ENCODE measurements around the gene EN2. TPM values are rescaled to one million over a fixed set of nuclear protein-coding genes. Genes with fewer than 3 reads are reported as not detected.

EN2 gene
- total and polyA plus RNA-seq, 2 of the 13 experiments (the other 11 are each of a cell fraction or from before 2014, with no cell fraction given), result not detected

DNA sequence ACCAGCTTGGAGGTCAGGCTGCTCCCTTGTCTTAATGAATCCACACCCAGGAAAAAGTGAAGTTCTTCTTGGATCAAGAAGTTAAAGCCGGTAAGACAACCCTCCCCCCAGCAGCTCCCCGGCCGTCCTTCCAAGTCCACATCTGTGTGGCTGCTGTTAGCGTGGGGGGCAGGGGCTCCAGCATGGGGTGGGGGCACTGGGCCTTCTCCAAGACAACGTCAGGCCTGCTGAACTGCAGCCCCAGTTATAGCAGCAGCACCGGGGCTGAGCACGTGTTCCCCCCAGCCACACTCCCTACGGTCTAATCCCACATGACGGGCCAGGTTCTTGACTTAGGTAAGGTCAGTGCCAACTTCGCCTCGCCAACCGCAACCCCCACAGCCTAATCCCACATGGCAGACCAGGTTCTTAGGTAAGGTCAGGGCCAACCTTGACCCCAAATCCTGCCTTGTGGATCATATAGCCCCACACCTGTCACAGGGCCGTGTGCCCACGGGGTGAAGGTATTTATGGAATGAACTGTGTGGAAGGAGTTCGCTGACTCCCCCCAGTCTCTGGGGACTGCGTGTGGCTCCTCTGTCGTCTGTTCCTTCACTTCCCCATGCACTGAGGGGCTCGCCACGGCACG lies 30.4 kb upstream of the EN2 start:
- no peaks in the 10 kb centered on the region for H3K79me2 ChIP-seq (ENCODE audit: insufficient read depth, low read length)
- no peak for DNase-seq (ENCODE audit: low spot score)
- no peaks in the 10 kb centered on the region for H3K36me3 ChIP-seq (replicated peaks in 1 of 2; ENCODE audit: control insufficient read depth in 1 of 2, insufficient read depth in 2 of 2, low read length in 2 of 2)
- no TSS peak for BruUV-seq (replicated peaks)
- H2AFZ ChIP-seq (ENCODE audit: low read length), result no peak overlapping the region
- no peak overlapping the region for H3K9ac ChIP-seq (ENCODE audit: insufficient read depth, low read depth, low read length)
- no peak for ATAC-seq
- no peak overlapping the region for H3K27ac ChIP-seq (ENCODE audit: extremely low read length, insufficient read depth, low read length)
- ChIA-PET CTCF (ENCODE audit: low intra/inter-chr PET ratio, low total read pairs) (no interaction called here), POLR2A (no interaction called here)
- WGBS (ENCODE audit: low lambda C conversion rate), result 10% methylated on average over 4 of the region's 20 CpGs
- in situ Hi-C loops (cut with HindIII; ENCODE audit: extremely low pct_ligation_motif_present, low pct_unique_long_range_greater_than_20kb) (no loop called here), intact Hi-C loops (cut with micrococcal nuclease; ENCODE audit: unreplicated experiment) (no loop called here)
- no peaks in the 10 kb centered on the region for H3K4me1 ChIP-seq (ENCODE audit: insufficient read depth, low read length)
- H3K9me3 ChIP-seq (ENCODE audit: low read length), result no peaks in the 10 kb centered on the region
- no peak overlapping the region for H3K4me2 ChIP-seq (ENCODE audit: low read depth, low read length)
- no peak for FAIRE-seq
- H4K20me1 ChIP-seq (ENCODE audit: insufficient read depth, low read length), result no peaks in the 10 kb centered on the region
- H3K27me3 ChIP-seq (ENCODE audit: control insufficient read depth in 1 of 2, insufficient read depth in 2 of 2, low read length in 2 of 2), result peaks cover 25 to 93% of the 10 kb centered on the region in 2 experiments
- H3K4me3 ChIP-seq (replicated peaks in 1 of 3; ENCODE audit: insufficient read depth in 1 of 3, low read depth in 2 of 3, low read length in 3 of 3), result no peak overlapping the region
- TF ChIP-seq ZNF451 (CRISPR knock-in tag; IDR thresholded peaks at IDR 0.05) (no peak), ETV5 (CRISPR knock-in tag; IDR thresholded peaks at IDR 0.05; ENCODE audit: borderline replicate concordance) (no peak), ZNF431 (CRISPR knock-in tag; IDR thresholded peaks at IDR 0.05; ENCODE audit: borderline replicate concordance, low read depth) (no peak), EP300 (IDR thresholded peaks at IDR 0.05; ENCODE audit: low read depth in 2 of 2, low read length in 2 of 2) (no peak), EP300 (CRISPR knock-in tag; IDR thresholded peaks at IDR 0.05; ENCODE audit: borderline replicate concordance) (no peak), ZNF446 (CRISPR knock-in tag; IDR thresholded peaks at IDR 0.05) (no peak), ELF3 (CRISPR knock-in tag; IDR thresholded peaks at IDR 0.05) (no peak), TAF1 (CRISPR knock-in tag; IDR thresholded peaks at IDR 0.05) (no peak), ATF6 (CRISPR knock-in tag; conservative IDR thresholded peaks at IDR 0.05) (no peak), TCF7L2 (IDR thresholded peaks at IDR 0.05; ENCODE audit: low read depth, low read length) (no peak), ZNF362 (CRISPR knock-in tag; IDR thresholded peaks at IDR 0.05; ENCODE audit: borderline replicate concordance) (no peak), XRCC5 (optimal IDR thresholded peaks at IDR 0.05; ENCODE audit: low read length) (no peak), ZNF615 (CRISPR knock-in tag; IDR thresholded peaks at IDR 0.05; ENCODE audit: borderline replicate concordance) (no peak)
- TF ChIP-seq, protein P1, sequence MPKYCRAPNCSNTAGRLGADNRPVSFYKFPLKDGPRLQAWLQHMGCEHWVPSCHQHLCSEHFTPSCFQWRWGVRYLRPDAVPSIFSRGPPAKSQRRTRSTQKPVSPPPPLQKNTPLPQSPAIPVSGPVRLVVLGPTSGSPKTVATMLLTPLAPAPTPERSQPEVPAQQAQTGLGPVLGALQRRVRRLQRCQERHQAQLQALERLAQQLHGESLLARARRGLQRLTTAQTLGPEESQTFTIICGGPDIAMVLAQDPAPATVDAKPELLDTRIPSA (CRISPR knock-in tag; IDR thresholded peaks at IDR 0.05; ENCODE audit: borderline replicate concordance), result no peak
- TF ChIP-seq, protein P2, sequence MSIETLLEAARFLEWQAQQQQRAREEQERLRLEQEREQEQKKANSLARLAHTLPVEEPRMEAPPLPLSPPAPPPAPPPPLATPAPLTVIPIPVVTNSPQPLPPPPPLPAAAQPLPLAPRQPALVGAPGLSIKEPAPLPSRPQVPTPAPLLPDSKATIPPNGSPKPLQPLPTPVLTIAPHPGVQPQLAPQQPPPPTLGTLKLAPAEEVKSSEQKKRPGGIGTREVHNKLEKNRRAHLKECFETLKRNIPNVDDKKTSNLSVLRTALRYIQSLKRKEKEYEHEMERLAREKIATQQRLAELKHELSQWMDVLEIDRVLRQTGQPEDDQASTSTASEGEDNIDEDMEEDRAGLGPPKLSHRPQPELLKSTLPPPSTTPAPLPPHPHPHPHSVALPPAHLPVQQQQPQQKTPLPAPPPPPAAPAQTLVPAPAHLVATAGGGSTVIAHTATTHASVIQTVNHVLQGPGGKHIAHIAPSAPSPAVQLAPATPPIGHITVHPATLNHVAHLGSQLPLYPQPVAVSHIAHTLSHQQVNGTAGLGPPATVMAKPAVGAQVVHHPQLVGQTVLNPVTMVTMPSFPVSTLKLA (IDR thresholded peaks at IDR 0.05), result no peak
- TF ChIP-seq, protein P3, sequence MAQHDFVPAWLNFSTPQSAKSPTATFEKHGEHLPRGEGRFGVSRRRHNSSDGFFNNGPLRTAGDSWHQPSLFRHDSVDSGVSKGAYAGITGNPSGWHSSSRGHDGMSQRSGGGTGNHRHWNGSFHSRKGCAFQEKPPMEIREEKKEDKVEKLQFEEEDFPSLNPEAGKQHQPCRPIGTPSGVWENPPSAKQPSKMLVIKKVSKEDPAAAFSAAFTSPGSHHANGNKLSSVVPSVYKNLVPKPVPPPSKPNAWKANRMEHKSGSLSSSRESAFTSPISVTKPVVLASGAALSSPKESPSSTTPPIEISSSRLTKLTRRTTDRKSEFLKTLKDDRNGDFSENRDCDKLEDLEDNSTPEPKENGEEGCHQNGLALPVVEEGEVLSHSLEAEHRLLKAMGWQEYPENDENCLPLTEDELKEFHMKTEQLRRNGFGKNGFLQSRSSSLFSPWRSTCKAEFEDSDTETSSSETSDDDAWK (CRISPR knock-in tag; IDR thresholded peaks at IDR 0.05), result no peak

All from HepG2 (cell line).